Suprapubic skin (tissue), 4 donors: ENCODE measurements around the gene EZR.

Experiments
- EP300 ChIP-seq: sonication (generic); formaldehyde crosslinking; IDR thresholded peaks from one replicate; pipeline ENCODE4 v1.6.1; 2017; ENCODE audit warnings: antibody characterized with exemption
- POLR2A ChIP-seq, 2 donors: fragments of 450-650 bp; IDR thresholded peaks; one replicate each; pipeline ENCODE4 v1.6.1; 2017; ENCODE audit warnings: antibody characterized with exemption in 2 of 2, mild to moderate bottlenecking in 2 of 2, moderate library complexity in 2 of 2
- POLR2AphosphoS5 ChIP-seq, 3 donors: sonication (generic); formaldehyde crosslinking; IDR thresholded peaks; one replicate each; pipeline ENCODE4 v1.6.1; 2017; ENCODE audit warnings: antibody characterized with exemption in 3 of 3
- TF ChIP-seq, protein P1 (sequence below), 2 donors: fragments of 200-600 bp in 1 of 2; fragments of 450-650 bp in 1 of 2; sonication (generic) in 1 of 2; IDR thresholded peaks; one replicate each; pipeline ENCODE4 v1.5.1; 2016 to 2019; ENCODE audit warnings: antibody characterized with exemption in 2 of 2, mild to moderate bottlenecking in 1 of 2, moderate library complexity in 1 of 2

DNA sequence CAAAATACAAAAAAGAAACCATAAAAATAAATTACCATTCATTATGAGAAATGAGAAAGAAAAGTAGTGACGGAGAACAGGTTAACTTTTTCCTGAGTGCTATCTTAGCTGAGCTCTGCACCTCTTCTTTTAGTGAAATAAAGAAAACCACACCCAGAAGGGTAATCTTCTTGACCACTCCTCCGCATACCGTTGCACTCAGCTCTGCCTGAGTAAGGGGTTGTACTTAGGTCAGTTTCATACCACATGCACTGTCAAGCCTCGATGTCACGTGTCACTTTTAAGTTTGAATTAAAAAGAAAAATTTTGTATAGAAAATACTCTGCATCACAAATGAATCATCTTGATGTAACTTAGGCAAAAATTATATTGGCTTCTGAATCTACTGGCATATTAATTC is 2.8 kb downstream of the EZR start:
- TF ChIP-seq, protein P1, sequence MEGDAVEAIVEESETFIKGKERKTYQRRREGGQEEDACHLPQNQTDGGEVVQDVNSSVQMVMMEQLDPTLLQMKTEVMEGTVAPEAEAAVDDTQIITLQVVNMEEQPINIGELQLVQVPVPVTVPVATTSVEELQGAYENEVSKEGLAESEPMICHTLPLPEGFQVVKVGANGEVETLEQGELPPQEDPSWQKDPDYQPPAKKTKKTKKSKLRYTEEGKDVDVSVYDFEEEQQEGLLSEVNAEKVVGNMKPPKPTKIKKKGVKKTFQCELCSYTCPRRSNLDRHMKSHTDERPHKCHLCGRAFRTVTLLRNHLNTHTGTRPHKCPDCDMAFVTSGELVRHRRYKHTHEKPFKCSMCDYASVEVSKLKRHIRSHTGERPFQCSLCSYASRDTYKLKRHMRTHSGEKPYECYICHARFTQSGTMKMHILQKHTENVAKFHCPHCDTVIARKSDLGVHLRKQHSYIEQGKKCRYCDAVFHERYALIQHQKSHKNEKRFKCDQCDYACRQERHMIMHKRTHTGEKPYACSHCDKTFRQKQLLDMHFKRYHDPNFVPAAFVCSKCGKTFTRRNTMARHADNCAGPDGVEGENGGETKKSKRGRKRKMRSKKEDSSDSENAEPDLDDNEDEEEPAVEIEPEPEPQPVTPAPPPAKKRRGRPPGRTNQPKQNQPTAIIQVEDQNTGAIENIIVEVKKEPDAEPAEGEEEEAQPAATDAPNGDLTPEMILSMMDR (IDR thresholded peaks at IDR 0.05): no peak
- no peak for TF ChIP-seq EP300
- TF ChIP-seq POLR2AphosphoS5 (IDR thresholded peaks at IDR 0.05): no peak
- no peak for TF ChIP-seq POLR2A (IDR thresholded peaks at IDR 0.05)
